SK-N-SH (cell line): ENCODE measurements around the gene EDN3.

Experiments used
- FOSL2 ChIP-seq: IDR thresholded peaks from 2 replicates; pipeline ENCODE4 v1.4.0; 2012; ENCODE audit warnings: low read depth, mild to moderate bottlenecking, moderate library complexity, borderline replicate concordance
- TF ChIP-seq, protein P1 (sequence below): fragments of 200-600 bp; sonication (generic); IDR thresholded peaks from 2 replicates; pipeline ENCODE4 v1.6.1; 2017; ENCODE audit warnings: antibody characterized with exemption, mild to moderate bottlenecking, moderate library complexity

DNA sequence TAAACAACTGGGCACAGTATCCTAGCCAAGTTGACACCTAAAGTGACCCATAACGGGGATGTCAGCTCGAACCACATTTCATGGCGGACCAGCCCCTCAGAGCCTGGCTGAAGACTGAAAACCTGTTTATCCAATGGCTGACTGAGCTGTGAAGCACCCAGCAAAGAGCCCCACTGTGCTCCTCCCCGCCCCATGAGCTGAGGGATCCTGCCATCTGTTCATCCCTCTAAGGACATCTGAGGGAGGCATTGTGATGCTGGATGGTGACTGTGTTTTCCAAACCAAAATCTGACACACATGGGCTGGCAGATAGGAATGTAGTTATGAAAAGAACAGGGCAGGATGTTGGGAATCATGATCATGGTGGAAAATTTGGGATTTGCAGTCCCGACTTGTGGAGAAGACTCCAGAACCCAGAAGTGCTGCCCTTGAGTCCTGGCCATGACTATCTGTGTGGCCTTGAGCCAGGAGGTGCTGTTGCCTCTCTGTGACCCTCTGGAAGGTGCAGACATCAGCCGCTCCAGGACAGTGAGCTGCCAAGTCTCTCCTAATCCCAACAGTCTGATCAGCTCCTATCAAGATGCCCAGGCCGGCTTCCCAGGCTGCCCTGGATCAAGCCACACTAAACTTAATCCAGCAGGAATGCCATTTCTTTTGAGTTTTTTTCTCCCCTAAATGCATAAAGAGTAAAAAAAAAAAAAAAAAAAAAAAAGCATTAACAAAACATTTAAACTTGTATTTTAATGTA is 5.7 kb downstream of the EDN3 start:
- TF ChIP-seq, protein P1, sequence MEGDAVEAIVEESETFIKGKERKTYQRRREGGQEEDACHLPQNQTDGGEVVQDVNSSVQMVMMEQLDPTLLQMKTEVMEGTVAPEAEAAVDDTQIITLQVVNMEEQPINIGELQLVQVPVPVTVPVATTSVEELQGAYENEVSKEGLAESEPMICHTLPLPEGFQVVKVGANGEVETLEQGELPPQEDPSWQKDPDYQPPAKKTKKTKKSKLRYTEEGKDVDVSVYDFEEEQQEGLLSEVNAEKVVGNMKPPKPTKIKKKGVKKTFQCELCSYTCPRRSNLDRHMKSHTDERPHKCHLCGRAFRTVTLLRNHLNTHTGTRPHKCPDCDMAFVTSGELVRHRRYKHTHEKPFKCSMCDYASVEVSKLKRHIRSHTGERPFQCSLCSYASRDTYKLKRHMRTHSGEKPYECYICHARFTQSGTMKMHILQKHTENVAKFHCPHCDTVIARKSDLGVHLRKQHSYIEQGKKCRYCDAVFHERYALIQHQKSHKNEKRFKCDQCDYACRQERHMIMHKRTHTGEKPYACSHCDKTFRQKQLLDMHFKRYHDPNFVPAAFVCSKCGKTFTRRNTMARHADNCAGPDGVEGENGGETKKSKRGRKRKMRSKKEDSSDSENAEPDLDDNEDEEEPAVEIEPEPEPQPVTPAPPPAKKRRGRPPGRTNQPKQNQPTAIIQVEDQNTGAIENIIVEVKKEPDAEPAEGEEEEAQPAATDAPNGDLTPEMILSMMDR, result no peak
- no peak for TF ChIP-seq FOSL2
